CD14-positive monocyte (primary cell): Measurements from ENCODE around the gene AFF1. TPM values are rescaled to one million over a fixed set of nuclear protein-coding genes. Genes with fewer than 3 reads are reported as not detected.

ENCODE experiments used
- DNase-seq, 3 donors: peaks; one replicate each; pipeline ENCODE4 v3.0.0-alpha.2; 2011 to 2022
- H2AFZ ChIP-seq: 2 replicates; pipeline ENCODE4 v1.6.0; 2012; ENCODE audit warnings: mild to moderate bottlenecking, low read depth, low read length, inconsistent platforms; ENCODE audit not compliant: insufficient read depth, poor library complexity, severe bottlenecking
- H3K27ac ChIP-seq, 2 donors: 1 replicate in 1 of 2; 2 replicates in 1 of 2; pipeline ENCODE4 v1.5.1; 2012 to 2013; ENCODE audit warnings: low read length in 2 of 2, control low read depth in 1 of 2, inconsistent platforms in 1 of 2, low read depth in 1 of 2, mild to moderate bottlenecking in 1 of 2
- H3K27me3 ChIP-seq, 2 donors: one replicate each; pipeline versions ENCODE4 v1.6.0 to v1.6.1; 2011 to 2013; ENCODE audit warnings: low read length in 2 of 2; ENCODE audit not compliant: control insufficient read depth in 2 of 2, insufficient read depth in 2 of 2
- H3K36me3 ChIP-seq, 2 donors: replicated peaks in 1 of 2; 1 replicate in 1 of 2; 2 replicates in 1 of 2; pipeline versions ENCODE4 v1.5.1 to v1.6.1; 2012 to 2013; ENCODE audit warnings: low read length in 2 of 2, control low read depth in 1 of 2, inconsistent platforms in 1 of 2, mild to moderate bottlenecking in 1 of 2; ENCODE audit not compliant: insufficient read depth in 2 of 2, control insufficient read depth in 1 of 2
- H3K4me1 ChIP-seq, 2 donors: 1 replicate in 1 of 2; 2 replicates in 1 of 2; pipeline versions ENCODE4 v1.5.1 to v1.6.1; 2012 to 2013; ENCODE audit warnings: low read length in 2 of 2, control low read depth in 1 of 2, inconsistent platforms in 1 of 2, mild to moderate bottlenecking in 1 of 2, moderate library complexity in 1 of 2; ENCODE audit not compliant: insufficient read depth in 2 of 2, control insufficient read depth in 1 of 2
- H3K4me2 ChIP-seq: replicated peaks from 2 replicates; pipeline ENCODE3; 2012; ENCODE audit warnings: low read length, moderate library complexity, mild to moderate bottlenecking; ENCODE audit not compliant: poor library complexity, severe bottlenecking; ENCODE audit errors: extremely low read depth
- H3K4me3 ChIP-seq, 3 experiments: fragments of 200-600 bp in 1 of 3; sonication (generic) in 1 of 3; replicated peaks in 1 of 3; 1 replicate in 2 of 3; 2 replicates in 1 of 3; pipeline ENCODE4 v1.5.1; 2011 to 2013; ENCODE audit warnings: low read length in 3 of 3, mild to moderate bottlenecking in 3 of 3, control low read depth in 2 of 3, low read depth in 2 of 3, inconsistent platforms in 1 of 3, moderate library complexity in 1 of 3
- H3K79me2 ChIP-seq: 2 replicates; pipeline ENCODE4 v1.6.0; 2012; ENCODE audit warnings: mild to moderate bottlenecking, control low read depth, inconsistent platforms, low read length, moderate library complexity; ENCODE audit not compliant: insufficient read depth
- H3K9ac ChIP-seq: 2 replicates; pipeline ENCODE4 v1.6.0; 2017; ENCODE audit warnings: low read length, mild to moderate bottlenecking; ENCODE audit not compliant: insufficient read depth, poor library complexity, severe bottlenecking
- H3K9me3 ChIP-seq, 2 donors: replicated peaks in 1 of 2; 1 replicate in 1 of 2; 2 replicates in 1 of 2; pipeline versions ENCODE4 v1.5.1 to v1.6.1; 2012 to 2013; ENCODE audit warnings: low read length in 2 of 2, control low read depth in 1 of 2; ENCODE audit not compliant: control insufficient read depth in 1 of 2, insufficient read depth in 1 of 2
- H4K20me1 ChIP-seq: 2 replicates; pipeline ENCODE4 v1.6.0; 2012; ENCODE audit warnings: mild to moderate bottlenecking, low read length, control low read depth, moderate library complexity; ENCODE audit not compliant: insufficient read depth
- H3K27ac Mint-ChIP-seq, 7 donors: one replicate each; pipeline ENCODE4 v1.8.0; 2020; ENCODE audit warnings: mild to moderate bottlenecking in 7 of 7, mixed read lengths in 7 of 7, moderate library complexity in 6 of 7, inconsistent platforms in 2 of 7
- H3K27me3 Mint-ChIP-seq, 3 donors: one replicate each; pipeline ENCODE4 v1.8.0; 2021 to 2022; ENCODE audit warnings: low read depth in 3 of 3, mild to moderate bottlenecking in 3 of 3, mixed read lengths in 3 of 3, moderate library complexity in 3 of 3, inconsistent platforms in 1 of 3
- H3K36me3 Mint-ChIP-seq, 2 donors: one replicate each; pipeline ENCODE4 v1.8.0; 2020; ENCODE audit warnings: mixed read lengths in 2 of 2, inconsistent platforms in 1 of 2, mild to moderate bottlenecking in 1 of 2
- H3K4me1 Mint-ChIP-seq: one replicate; pipeline ENCODE4 v1.8.0; 2020; ENCODE audit warnings: mild to moderate bottlenecking, mixed read lengths
- H3K4me3 Mint-ChIP-seq, 2 donors: one replicate each; pipeline ENCODE4 v1.8.0; 2020; ENCODE audit warnings: mild to moderate bottlenecking in 2 of 2, mixed read lengths in 2 of 2, moderate library complexity in 1 of 2
- H3K9me3 Mint-ChIP-seq, 7 donors: one replicate each; pipeline ENCODE4 v1.8.0; 2020 to 2022; ENCODE audit warnings: mixed read lengths in 7 of 7, mild to moderate bottlenecking in 6 of 7, moderate library complexity in 6 of 7, inconsistent platforms in 2 of 7
- WGBS: methylation state at CpG from one replicate; pipeline ENCODE4 v1.1.5; 2013; ENCODE audit warnings: missing lambda C conversion rate; ENCODE audit not compliant: insufficient coverage; 5-methylcytosine and 5-hydroxymethylcytosine counted together
- intact Hi-C, 2 donors: fragments of 100-400 bp; cut with micrococcal nuclease; formaldehyde crosslinking; loops; one replicate each; pipeline versions ENCODE4 v1.15.0 to v1.15.1; 2023
- polyA plus RNA-seq, 3 donors: library from polyadenylated mRNA; depleted of rRNA in 1 of 3; unstranded in 2 of 3; stranded (reverse) in 1 of 3; fragments of 300-500 nt in 2 of 3; fragments of >200 nt in 1 of 3; fragmentation: Illumina TruSeq in 2 of 3; gene quantifications; 1 replicate in 2 of 3; 2 replicates in 1 of 3; pipeline ENCODE4 v1.2.3, GENCODE V29; 2012 to 2021
- TF ChIP-seq, protein P1 (sequence below): fragments of 200-600 bp; IDR thresholded peaks from one replicate; pipeline ENCODE4 v1.8.0; 2022; ENCODE audit warnings: antibody characterized with exemption, mild to moderate bottlenecking

AFF1 gene
- polyA plus RNA-seq, 3 donors, result 7.5 to 20.9 (median 16.3) TPM

DNA sequence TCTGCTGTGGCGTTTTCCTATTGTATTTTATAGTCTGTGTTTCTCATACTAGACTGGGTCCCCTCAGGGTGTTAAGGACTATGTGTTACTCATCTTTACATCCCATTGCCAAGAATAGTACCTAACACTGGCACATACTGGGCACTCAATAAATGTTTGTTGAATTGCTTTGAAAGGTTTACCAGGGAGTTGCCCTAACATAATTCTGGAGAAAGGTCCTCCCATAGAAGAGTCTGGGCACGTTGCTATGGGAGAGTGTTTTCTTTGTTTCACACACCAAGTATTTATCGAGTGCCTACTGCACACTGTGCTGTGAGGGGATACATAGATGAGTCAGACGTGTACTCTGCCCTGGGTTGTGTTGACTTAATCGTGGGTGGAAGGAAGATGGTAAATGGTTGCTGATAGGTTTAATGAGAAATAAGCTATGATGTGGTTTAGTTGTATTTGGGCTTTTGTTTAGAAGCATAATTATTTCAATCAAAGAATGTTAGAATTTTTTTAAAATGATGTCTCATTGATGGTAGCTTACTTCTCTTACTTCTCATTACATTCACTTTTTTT is 42.9 kb downstream of the AFF1 start:
- Histone ChIP-seq H3K4me1 (peaks cover 39 to 47% of the 10 kb centered on the region in 2 donors), H3K27ac (no peak overlapping the region), H3K79me2 (peaks cover 87% of the 10 kb centered on the region), H3K27me3 (no peaks in the 10 kb centered on the region), H4K20me1 (peaks cover 75% of the 10 kb centered on the region), H3K9me3 (no peaks in the 10 kb centered on the region), H2AFZ (no peak overlapping the region), H3K4me2 (no peak overlapping the region), H3K36me3 (no peaks in the 10 kb centered on the region), H3K4me3 (no peak overlapping the region), H3K9ac (no peak overlapping the region)
- Mint-ChIP-seq H3K27ac (peak overlapping the region in 3 of 7 donors; percentile 10 to 74 (median 54)), H3K27me3 (no peaks in the 10 kb centered on the region), H3K4me3 (no peak overlapping the region), H3K9me3 (peaks cover 0 to 3% (median 0%) of the 10 kb centered on the region in 7 donors), H3K4me1 (peaks cover 57% of the 10 kb centered on the region), H3K36me3 (peaks cover 2 to 3% of the 10 kb centered on the region in 2 donors)
- TF ChIP-seq, protein P1, sequence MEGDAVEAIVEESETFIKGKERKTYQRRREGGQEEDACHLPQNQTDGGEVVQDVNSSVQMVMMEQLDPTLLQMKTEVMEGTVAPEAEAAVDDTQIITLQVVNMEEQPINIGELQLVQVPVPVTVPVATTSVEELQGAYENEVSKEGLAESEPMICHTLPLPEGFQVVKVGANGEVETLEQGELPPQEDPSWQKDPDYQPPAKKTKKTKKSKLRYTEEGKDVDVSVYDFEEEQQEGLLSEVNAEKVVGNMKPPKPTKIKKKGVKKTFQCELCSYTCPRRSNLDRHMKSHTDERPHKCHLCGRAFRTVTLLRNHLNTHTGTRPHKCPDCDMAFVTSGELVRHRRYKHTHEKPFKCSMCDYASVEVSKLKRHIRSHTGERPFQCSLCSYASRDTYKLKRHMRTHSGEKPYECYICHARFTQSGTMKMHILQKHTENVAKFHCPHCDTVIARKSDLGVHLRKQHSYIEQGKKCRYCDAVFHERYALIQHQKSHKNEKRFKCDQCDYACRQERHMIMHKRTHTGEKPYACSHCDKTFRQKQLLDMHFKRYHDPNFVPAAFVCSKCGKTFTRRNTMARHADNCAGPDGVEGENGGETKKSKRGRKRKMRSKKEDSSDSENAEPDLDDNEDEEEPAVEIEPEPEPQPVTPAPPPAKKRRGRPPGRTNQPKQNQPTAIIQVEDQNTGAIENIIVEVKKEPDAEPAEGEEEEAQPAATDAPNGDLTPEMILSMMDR, result no peak
- intact Hi-C loops, result no loop called here
- no peak for DNase-seq
- WGBS, result 80% methylated on average over 1 of the region's 5 CpGs

DNA sequence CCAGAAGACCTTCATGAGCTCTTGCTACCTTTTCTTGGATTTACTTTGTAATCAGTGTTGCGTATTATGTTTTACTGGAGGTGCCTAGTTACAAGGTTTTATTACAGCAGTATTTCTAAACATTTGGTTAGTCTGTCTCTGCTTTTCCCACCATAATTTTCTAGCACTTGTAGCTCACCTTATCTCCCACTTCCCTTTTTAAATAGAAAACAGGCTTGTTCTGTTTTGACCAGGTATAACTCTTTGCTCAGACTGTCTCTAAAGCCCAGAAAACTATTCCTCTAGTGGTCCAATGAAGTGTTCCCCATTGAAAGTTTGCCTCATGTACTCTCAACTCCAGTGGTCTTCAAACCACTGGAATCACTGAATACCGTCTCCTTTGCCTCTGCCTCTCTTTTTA is 43.9 kb downstream of the AFF1 start:
- H3K9me3 Mint-ChIP-seq, result peaks cover 0 to 4% (median 0%) of the 10 kb centered on the region in 7 donors

More for the DNA sequence above, 43.9 kb downstream of the AFF1 start:
- Histone ChIP-seq H3K27me3 (no peaks in the 10 kb centered on the region), H3K9me3 (no peaks in the 10 kb centered on the region), H3K79me2 (peaks cover 82% of the 10 kb centered on the region), H2AFZ (no peak overlapping the region), H4K20me1 (peaks cover 65% of the 10 kb centered on the region), H3K27ac (no peak overlapping the region), H3K4me2 (no peak overlapping the region), H3K4me3 (no peak overlapping the region), H3K9ac (no peak overlapping the region), H3K36me3 (no peaks in the 10 kb centered on the region), H3K4me1 (peaks cover 37 to 42% of the 10 kb centered on the region in 2 donors)
- Mint-ChIP-seq H3K4me3 (no peak overlapping the region), H3K27ac (peak overlapping the region in 2 of 7 donors; percentile 50 to 60), H3K27me3 (no peaks in the 10 kb centered on the region), H3K4me1 (peaks cover 52% of the 10 kb centered on the region), H3K36me3 (peaks cover 2 to 3% of the 10 kb centered on the region in 2 donors)
- TF ChIP-seq, protein P1, result no peak
- 86% methylated on average over 1 of the region's 2 CpGs for WGBS
- no peak for DNase-seq
- intact Hi-C loops, result no loop called here
